Camera-type eye (tissue), 1 donor: Measurements from ENCODE around the gene ZIK1. TPM values are rescaled to one million over a fixed set of nuclear protein-coding genes. Genes with fewer than 3 reads are reported as not detected.

ENCODE experiments used
- total RNA-seq: library from RNA; depleted of rRNA; stranded (reverse); fragments of >200 nt; gene quantifications from one replicate; pipeline ENCODE4 v1.2.3, GENCODE V29; 2014

The ZIK1 gene
- total RNA-seq, result 28.7 TPM

DNA sequence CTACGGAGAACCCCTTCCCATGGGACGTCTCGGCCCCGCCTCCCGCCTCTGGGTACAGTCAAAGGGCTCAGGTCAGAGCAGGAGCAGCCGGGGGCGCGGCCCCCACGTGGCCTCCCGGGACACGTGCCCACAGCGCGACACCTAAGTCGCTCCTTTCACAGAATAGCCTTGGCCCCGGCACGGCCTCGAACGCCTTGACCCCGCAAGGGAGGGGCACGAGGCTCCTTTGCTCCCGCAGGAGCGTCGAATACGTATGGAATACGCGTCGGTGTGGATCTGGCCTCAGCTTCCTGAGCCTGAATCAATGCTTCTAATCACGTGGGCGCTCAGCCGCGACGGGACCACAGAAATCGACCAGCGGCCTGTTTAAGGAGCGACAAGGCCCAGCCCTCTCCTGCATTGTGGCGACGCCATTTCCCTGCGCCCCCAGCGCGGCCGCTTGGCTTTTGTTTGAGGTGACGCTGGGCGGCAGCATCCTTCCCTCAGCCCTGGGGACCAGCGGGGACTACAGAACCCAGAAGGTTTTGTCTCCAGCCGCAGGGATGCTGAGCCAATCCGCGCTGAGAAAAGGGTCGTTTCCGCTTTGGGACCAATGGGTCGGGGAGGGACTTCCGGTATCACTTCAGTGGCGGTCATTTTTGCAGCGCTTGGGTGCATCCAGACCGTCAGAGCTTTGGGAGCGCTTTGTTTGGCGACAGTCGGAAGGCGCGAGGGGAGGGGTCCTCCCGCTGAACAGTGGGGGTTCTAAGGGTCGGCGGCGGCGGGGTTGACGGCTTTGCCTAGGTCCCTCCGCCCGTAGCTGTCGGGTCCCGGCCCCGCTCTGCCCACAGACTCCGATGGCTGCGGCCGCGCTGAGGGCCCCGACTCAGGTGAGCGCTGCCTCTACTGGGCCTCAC lies at the start of gene ZIK1:
Gene ZIK1 (plus strand): TSS at position 625 of the 896 bp plus-strand sequence. CDS start 212 bp downstream, at position 837.

GRCh38 chr19:57559404-57560025 lies 24.4 kb upstream of the ZIK1 start, which contains the start of gene ZNF550:
ZNF550 (minus strand) TSS chr19:57559863; CDS start chr19:57559682, 181 bp downstream.

GRCh38 chr19:57578487-57579205 lies 5.3 kb upstream of the ZIK1 start, which contains the start of gene ZNF416:
ZNF416 (minus strand) TSS chr19:57578911; CDS start chr19:57578704, 207 bp downstream.

DNA sequence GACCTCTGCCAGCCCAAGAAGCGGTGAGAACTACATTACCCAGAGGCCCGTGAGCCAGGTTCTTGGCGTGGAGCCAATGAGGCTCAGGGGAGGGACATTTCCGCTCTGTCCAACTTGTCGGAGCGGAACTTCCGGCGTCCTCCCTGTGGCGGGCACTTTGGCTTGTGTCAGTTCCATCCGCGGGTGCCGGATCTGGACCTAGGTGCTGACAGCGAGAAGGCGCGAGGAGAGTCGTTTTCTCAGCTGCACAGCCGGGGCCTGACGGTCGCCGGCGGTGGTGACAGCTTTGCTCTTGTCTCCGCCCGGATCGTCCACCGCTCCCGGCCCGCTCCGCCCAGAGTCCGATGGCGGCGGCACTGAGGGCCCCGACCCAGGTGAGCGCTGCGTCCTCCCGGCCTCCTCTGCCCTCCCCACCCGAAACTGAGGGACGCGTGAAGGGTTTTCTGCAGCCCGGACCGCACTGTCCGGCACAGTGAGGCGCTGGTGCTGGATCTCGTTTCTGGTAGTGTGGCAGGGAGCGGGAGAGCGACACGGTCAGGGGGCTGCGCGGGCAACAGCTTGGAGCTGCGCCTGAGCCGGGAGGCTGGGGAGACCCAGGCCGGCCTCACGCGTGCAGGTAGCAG lies 15.9 kb downstream of the ZIK1 start, which contains the start of gene ZNF530:
Gene ZNF530 (plus strand): TSS at position 125 of the 623 bp plus-strand sequence. CDS start 4,461 bp downstream, outside the sequence.

DNA sequence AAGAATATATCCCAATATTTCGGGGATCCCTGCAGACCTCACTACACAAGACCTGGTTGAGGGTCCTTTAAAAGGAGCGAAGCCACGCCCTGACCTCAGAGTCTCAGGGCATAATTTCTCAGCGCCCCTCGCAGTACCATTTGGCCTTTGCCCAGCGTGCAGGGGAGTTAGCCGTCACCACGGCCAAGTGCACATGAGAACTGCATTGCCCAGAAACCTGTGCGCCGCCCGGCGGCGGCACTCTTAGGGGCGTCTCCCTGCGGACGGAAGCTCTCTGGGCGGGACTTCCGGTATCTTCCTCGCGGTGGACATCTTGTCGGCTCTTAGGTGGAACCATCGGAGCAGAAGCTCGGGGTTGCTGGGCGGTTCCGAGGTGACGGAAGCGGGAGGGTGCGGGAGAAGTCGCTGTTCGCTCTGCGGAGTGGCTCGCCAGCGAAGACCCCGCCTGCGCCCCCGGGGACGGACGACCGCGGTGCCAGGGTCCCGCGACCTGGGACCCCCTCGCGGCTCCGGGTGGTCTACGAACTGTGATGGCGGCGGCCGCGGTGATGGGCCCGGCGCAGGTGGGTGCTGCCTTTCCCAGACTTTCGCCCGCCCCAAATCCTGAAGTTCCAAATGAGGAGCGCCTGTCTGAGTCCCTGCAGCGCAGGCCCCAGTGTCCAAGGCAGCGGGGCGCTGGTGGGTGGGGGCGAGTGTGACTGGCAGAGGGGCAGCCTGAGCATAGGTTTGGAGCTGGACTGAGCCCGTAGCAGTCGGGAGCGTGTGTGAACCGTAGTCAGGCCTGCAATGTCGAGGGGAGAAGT lies 30.2 kb downstream of the ZIK1 start, which contains the start of gene ZNF134:
Gene ZNF134 (plus strand): TSS at position 302 of the 803 bp plus-strand sequence. CDS start 5,227 bp downstream, outside the sequence.

DNA sequence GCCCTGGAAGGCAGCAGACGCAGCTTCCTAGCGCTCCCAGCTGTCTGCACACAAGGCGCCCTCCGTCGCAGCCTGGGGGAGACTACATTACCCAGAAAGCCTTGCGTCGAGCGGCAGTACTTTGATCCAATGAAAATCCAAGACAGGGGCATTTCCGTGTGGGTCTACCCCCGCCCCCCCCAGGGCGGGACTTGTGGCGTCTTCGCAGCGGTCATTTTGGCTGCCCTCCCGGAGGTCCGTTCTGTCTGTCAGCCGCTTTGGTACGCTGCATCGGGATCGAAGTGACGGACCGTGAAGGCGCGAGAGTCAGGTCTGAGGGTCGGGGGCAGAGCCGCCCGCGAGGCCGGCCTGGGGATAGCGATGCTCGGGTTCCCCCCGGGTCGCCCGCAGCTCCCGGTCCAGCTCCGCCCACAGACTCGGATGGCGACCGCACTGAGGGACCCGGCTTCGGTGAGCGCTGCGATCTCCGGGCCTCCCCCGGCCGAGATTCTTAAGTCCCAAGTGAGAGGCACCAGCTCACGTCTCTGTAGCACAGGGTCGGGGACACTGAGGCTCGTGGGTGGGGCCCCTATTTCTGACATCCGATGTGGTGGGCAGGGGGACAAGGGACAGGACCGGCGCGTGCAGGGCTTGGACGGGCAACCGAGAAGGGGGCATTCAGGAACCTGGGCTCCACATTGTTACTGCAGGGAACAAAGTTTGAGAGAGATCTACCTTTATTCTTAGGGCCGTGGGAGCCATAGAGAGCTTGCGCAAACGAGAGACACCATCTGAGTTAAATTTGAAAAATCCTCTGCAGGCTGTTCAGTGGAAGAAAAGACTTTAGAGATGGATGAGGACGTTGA lies 49.3 kb downstream of the ZIK1 start, which contains the start of gene ZNF211:
Gene ZNF211 (plus strand): TSS at position 182 of the 845 bp plus-strand sequence. CDS start 179 bp downstream, at position 361.

Other genes with a start within 250 kb of the ZIK1 start
- gene ZNF304, start 232.9 kb upstream of the ZIK1 start, total RNA-seq, result 18.3 TPM
- gene TRAPPC2B, start 220.6 kb upstream of the ZIK1 start, total RNA-seq, result 25.2 TPM
- gene ZNF547, start 220.6 kb upstream of the ZIK1 start, total RNA-seq, result 3.4 TPM
- gene ZNF548, start 194.3 kb upstream of the ZIK1 start, total RNA-seq, result 62.6 TPM
- gene ZNF17, start 173.0 kb upstream of the ZIK1 start, total RNA-seq, result 33.2 TPM
- gene ZNF749, start 148.8 kb upstream of the ZIK1 start, total RNA-seq, result 35.1 TPM
- 4.6 TPM for gene VN1R1, start 127.0 kb upstream of the ZIK1 start, total RNA-seq
- 78.2 TPM for gene ZNF772, start 106.6 kb upstream of the ZIK1 start, total RNA-seq
- 25.7 TPM for gene ZNF419, start 96.4 kb upstream of the ZIK1 start, total RNA-seq
- gene ZNF773, start 84.2 kb upstream of the ZIK1 start, total RNA-seq, result 35.6 TPM
- 20.1 TPM for gene ZNF549, start 56.8 kb upstream of the ZIK1 start, total RNA-seq
- 23.3 TPM for gene ZNF550, start 24.3 kb upstream of the ZIK1 start, total RNA-seq
- gene ZNF416, start 5.2 kb upstream of the ZIK1 start, total RNA-seq, result 10.8 TPM
- gene ZNF530, start 15.7 kb downstream of the ZIK1 start, total RNA-seq, result 7.1 TPM
- 65.3 TPM for gene ZNF134, start 30.1 kb downstream of the ZIK1 start, total RNA-seq
- gene ZNF211, start 49.0 kb downstream of the ZIK1 start, total RNA-seq, result 40.5 TPM
- not detected for gene ZSCAN4, start 84.8 kb downstream of the ZIK1 start, total RNA-seq
- 23.9 TPM for gene ZNF551, start 97.8 kb downstream of the ZIK1 start, total RNA-seq
- 33.0 TPM for gene ZNF154, start 125.1 kb downstream of the ZIK1 start, total RNA-seq
- 27.8 TPM for gene ZNF671, start 143.5 kb downstream of the ZIK1 start, total RNA-seq
- 48.5 TPM for gene ZNF776, start 162.7 kb downstream of the ZIK1 start, total RNA-seq
- gene ZNF586, start 185.5 kb downstream of the ZIK1 start, total RNA-seq, result 46.6 TPM
- 10.1 TPM for gene ZNF552, start 230.8 kb downstream of the ZIK1 start, total RNA-seq
- gene ZNF587B, start 246.2 kb downstream of the ZIK1 start, total RNA-seq, result 30.3 TPM